Right lobe of liver (tissue), 4 donors: Measurements from ENCODE around the gene FER.

Source experiments
- POLR2A ChIP-seq: fragments of 450-650 bp; IDR thresholded peaks from one replicate; pipeline ENCODE4 v1.6.1; 2017; ENCODE audit warnings: antibody characterized with exemption, mild to moderate bottlenecking
- TF ChIP-seq, protein P1 (sequence below), 4 donors: fragments of 200-600 bp in 3 of 4; fragments of 450-650 bp in 1 of 4; IDR thresholded peaks; one replicate each; pipeline versions ENCODE4 v1.5.1 to v1.8.0; 2016 to 2022; ENCODE audit warnings: antibody characterized with exemption in 4 of 4, mild to moderate bottlenecking in 2 of 4
- donor health status: DM: no; HTN: no; CAD: no.
- donor health status: DM: no; HTN: no; CAD: no.
- donor health status: DM: no; HTN: yes; CAD: no.

DNA sequence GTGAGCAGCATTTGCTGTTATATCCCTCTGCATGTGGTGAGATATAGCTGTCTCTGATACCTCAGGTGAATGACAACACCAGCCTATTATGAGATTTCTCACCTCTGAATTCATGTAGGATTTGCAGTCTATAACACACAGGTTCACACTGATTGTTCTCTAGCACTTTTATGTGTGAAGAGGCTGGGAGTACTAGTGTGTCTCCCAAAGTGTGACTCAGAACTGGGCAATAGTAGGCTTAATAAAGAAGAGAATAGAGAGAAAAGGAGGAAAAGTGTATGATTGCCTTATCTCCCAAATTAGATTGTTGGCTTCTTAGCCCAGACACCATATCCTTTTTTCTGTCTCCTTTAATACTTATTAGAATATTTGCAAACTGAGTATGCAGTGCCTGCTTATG, 430.1 kb downstream of the FER start:
- TF ChIP-seq, protein P1, sequence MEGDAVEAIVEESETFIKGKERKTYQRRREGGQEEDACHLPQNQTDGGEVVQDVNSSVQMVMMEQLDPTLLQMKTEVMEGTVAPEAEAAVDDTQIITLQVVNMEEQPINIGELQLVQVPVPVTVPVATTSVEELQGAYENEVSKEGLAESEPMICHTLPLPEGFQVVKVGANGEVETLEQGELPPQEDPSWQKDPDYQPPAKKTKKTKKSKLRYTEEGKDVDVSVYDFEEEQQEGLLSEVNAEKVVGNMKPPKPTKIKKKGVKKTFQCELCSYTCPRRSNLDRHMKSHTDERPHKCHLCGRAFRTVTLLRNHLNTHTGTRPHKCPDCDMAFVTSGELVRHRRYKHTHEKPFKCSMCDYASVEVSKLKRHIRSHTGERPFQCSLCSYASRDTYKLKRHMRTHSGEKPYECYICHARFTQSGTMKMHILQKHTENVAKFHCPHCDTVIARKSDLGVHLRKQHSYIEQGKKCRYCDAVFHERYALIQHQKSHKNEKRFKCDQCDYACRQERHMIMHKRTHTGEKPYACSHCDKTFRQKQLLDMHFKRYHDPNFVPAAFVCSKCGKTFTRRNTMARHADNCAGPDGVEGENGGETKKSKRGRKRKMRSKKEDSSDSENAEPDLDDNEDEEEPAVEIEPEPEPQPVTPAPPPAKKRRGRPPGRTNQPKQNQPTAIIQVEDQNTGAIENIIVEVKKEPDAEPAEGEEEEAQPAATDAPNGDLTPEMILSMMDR (IDR thresholded peaks at IDR 0.05): no peak
- TF ChIP-seq POLR2A: no peak
